ENCODE measurements around the gene RAB19.

Gene RAB19

GRCh38 chr7:140369294-140369693 lies 34.6 kb upstream of the RAB19 start:
- no peak for TF ChIP-seq CTCF (IDR thresholded peaks at IDR 0.05; ENCODE audit: control extremely low read depth, extremely low read depth, low read depth, missing control alignments)
- no peak for DNase-seq (ENCODE audit: extremely low spot score)
- ChIA-PET POLR2A (no interaction called here), CTCF (no interaction called here)

GRCh38 chr7:140375323-140375722 lies 28.5 kb upstream of the RAB19 start:
- TF ChIP-seq CTCF (IDR thresholded peaks at IDR 0.05; ENCODE audit: control extremely low read depth, extremely low read depth, low read depth, missing control alignments): no peak
- ChIA-PET POLR2A (no interaction called here), CTCF (interaction anchor here (0.8 to 2.0 kb wide), 4 partner anchors 8 to 15 kb away, joined by 3 to 7 read pairs (median 6); no protein-coding TSS in a partner anchor)
- no peak for DNase-seq (ENCODE audit: extremely low spot score)

GRCh38 chr7:140375892-140376730 lies 27.7 kb upstream of the RAB19 start:
- POLR2A ChIA-PET: no interaction called here

GRCh38 chr7:140383954-140384713 lies 19.7 kb upstream of the RAB19 start:
- DNase-seq (ENCODE audit: extremely low spot score): no peak
- no peak for TF ChIP-seq CTCF (IDR thresholded peaks at IDR 0.05; ENCODE audit: control extremely low read depth, extremely low read depth, low read depth, missing control alignments)
- CTCF ChIA-PET: interaction anchor here (1.6 to 2.7 kb wide), 3 partner anchors 9 to 14 kb away, joined by 4 to 7 read pairs (median 5); partner anchors contain the start of gene SLC37A3
- POLR2A ChIA-PET: no interaction called here

More at GRCh38 chr7:140375892-140376730, 27.7 kb upstream of the RAB19 start:
- TF ChIP-seq CTCF (IDR thresholded peaks at IDR 0.05; ENCODE audit: control extremely low read depth, extremely low read depth, low read depth, missing control alignments): no peak
- no peak for DNase-seq (ENCODE audit: extremely low spot score)
- CTCF ChIA-PET: interaction anchor here (1.2 to 1.7 kb wide), 4 partner anchors 9 to 67 kb away, joined by 3 to 6 read pairs (median 4); no protein-coding TSS in a partner anchor

GRCh38 chr7:140384894-140385545 lies 18.8 kb upstream of the RAB19 start:
- CTCF ChIA-PET: interaction anchor here (0.8 to 2.7 kb wide), 5 partner anchors 9 to 13 kb away, joined by 3 to 8 read pairs (median 4); partner anchors contain the start of gene SLC37A3
- no peak for TF ChIP-seq CTCF (IDR thresholded peaks at IDR 0.05; ENCODE audit: control extremely low read depth, extremely low read depth, low read depth, missing control alignments)

GRCh38 chr7:140389445-140389844 lies 14.4 kb upstream of the RAB19 start:
- DNase-seq (ENCODE audit: extremely low spot score): no peak
- ChIA-PET POLR2A (no interaction called here), CTCF (interaction anchor here (1.0 to 2.7 kb wide), 2 partner anchors 8 to 12 kb away, joined by 3 to 8 read pairs; no protein-coding TSS in a partner anchor)
- no peak for TF ChIP-seq CTCF (IDR thresholded peaks at IDR 0.05; ENCODE audit: control extremely low read depth, extremely low read depth, low read depth, missing control alignments)

More at GRCh38 chr7:140384894-140385545, 18.8 kb upstream of the RAB19 start:
- DNase-seq (ENCODE audit: extremely low spot score): no peak
- POLR2A ChIA-PET: no interaction called here

All from GM10248 (cell line).